ENCODE data around the gene TEX12. TPM values are rescaled to one million over a fixed set of nuclear protein-coding genes. Genes with fewer than 3 reads are reported as not detected.

The TEX12 gene
- total RNA-seq, 2 donors from 2014 or later, result not detected

DNA sequence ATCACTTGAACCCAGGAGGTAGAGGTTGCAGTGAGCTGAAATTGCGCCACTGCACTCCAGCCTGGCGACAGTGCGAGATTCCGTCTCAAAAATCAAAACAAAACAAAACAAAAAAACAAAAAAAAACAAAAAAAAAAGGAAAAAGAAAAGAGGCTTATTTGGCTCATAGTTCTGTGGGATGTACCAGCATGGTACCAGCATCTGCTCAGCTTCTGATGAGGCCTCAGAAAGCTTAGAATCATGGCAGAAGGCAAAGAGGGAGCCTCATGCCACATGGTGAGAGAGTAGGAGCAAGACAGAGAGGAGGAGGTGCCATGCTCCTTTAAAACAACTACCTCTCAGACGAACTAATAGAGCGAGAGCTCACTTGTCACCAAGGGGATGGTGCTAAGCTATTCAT, 48.4 kb downstream of the TEX12 start:
- Mint-ChIP-seq H3K36me3 (ENCODE audit: low read depth) (no peaks in the 10 kb centered on the region), H3K9me3 (no peaks in the 10 kb centered on the region), H3K27me3 (ENCODE audit: insufficient read depth) (peaks cover 13% of the 10 kb centered on the region), H3K27ac (no peak overlapping the region), H3K4me3 (no peak overlapping the region), H3K4me1 (no peaks in the 10 kb centered on the region)
- no peak overlapping the region for H3K4me3 ChIP-seq (ENCODE audit: low read length)
- WGBS, 2 experiments (ENCODE audit: insufficient coverage in 1 of 2, insufficient read length in 1 of 2), result 75% methylated on average over 3 of the region's 6 CpGs; no CpG with 5 or more reads in 1 of the 2 experiments
- H3K9ac ChIP-seq (ENCODE audit: extremely low read depth, low read length, poor library complexity, severe bottlenecking), result no peak overlapping the region
- no peaks in the 10 kb centered on the region for H3K9me3 ChIP-seq (ENCODE audit: control insufficient read depth, low read length)
- no peaks in the 10 kb centered on the region for H3K4me1 ChIP-seq (ENCODE audit: control insufficient read depth, insufficient read depth, low read length)
- DNase-seq, result no peak
- no peaks in the 10 kb centered on the region for H3K36me3 ChIP-seq (ENCODE audit: control insufficient read depth, insufficient read depth, low read length)
- H3K27ac ChIP-seq (ENCODE audit: low read depth, low read length), result no peak overlapping the region
- TF ChIP-seq, protein P1, sequence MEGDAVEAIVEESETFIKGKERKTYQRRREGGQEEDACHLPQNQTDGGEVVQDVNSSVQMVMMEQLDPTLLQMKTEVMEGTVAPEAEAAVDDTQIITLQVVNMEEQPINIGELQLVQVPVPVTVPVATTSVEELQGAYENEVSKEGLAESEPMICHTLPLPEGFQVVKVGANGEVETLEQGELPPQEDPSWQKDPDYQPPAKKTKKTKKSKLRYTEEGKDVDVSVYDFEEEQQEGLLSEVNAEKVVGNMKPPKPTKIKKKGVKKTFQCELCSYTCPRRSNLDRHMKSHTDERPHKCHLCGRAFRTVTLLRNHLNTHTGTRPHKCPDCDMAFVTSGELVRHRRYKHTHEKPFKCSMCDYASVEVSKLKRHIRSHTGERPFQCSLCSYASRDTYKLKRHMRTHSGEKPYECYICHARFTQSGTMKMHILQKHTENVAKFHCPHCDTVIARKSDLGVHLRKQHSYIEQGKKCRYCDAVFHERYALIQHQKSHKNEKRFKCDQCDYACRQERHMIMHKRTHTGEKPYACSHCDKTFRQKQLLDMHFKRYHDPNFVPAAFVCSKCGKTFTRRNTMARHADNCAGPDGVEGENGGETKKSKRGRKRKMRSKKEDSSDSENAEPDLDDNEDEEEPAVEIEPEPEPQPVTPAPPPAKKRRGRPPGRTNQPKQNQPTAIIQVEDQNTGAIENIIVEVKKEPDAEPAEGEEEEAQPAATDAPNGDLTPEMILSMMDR (conservative IDR thresholded peaks at IDR 0.05), result no peak
- peaks cover 6% of the 10 kb centered on the region for H3K27me3 ChIP-seq (ENCODE audit: control insufficient read depth, insufficient read depth, low read length, poor library complexity, severe bottlenecking)

DNA sequence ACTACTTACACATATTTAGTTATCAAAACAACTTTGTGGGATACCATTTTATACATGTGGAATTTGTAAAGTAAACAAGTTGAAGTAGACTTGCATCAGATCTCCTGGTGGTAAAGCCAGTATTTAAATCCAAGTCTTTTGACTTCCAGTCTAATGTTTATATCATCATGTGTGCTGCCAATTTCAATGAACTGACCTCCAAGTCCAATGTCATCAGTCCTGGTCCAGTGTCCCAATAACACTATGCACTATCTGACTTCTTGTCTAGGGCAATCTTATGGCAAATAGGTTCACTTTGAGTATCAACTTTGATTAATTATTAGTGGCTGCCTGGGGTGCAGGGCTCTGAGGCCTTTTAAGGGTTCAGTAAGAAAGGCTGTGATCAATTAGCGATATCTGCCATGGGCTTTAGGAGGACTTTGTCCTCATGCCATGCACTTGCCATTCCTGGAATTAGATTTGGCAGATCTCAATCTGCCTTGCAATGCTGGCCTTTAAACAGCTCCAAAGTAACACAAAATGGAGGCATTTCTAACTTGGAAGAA, 49.5 kb downstream of the TEX12 start:
- Histone ChIP-seq H3K36me3 (ENCODE audit: control insufficient read depth, insufficient read depth, low read length) (no peaks in the 10 kb centered on the region), H3K9me3 (ENCODE audit: control insufficient read depth, low read length) (no peaks in the 10 kb centered on the region), H3K4me1 (ENCODE audit: control insufficient read depth, insufficient read depth, low read length) (no peaks in the 10 kb centered on the region), H3K9ac (ENCODE audit: extremely low read depth, low read length, poor library complexity, severe bottlenecking) (no peak overlapping the region), H3K27ac (ENCODE audit: low read depth, low read length) (no peak overlapping the region), H3K4me3 (ENCODE audit: low read length) (no peak overlapping the region), H3K27me3 (ENCODE audit: control insufficient read depth, insufficient read depth, low read length, poor library complexity, severe bottlenecking) (peaks cover 2% of the 10 kb centered on the region)
- no peaks in the 10 kb centered on the region for H3K9me3 Mint-ChIP-seq
- TF ChIP-seq, protein P1 (conservative IDR thresholded peaks at IDR 0.05), result no peak
- no peak overlapping the region for H3K4me3 Mint-ChIP-seq
- no peaks in the 10 kb centered on the region for H3K4me1 Mint-ChIP-seq
- peaks cover 13% of the 10 kb centered on the region for H3K27me3 Mint-ChIP-seq (ENCODE audit: insufficient read depth)
- WGBS, 2 experiments (ENCODE audit: insufficient coverage in 1 of 2, insufficient read length in 1 of 2), result 93 to 100% methylated on average over 1 of the region's 1 CpG
- H3K27ac Mint-ChIP-seq, result no peak overlapping the region
- DNase-seq, result no peak
- H3K36me3 Mint-ChIP-seq (ENCODE audit: low read depth), result no peaks in the 10 kb centered on the region

DNA sequence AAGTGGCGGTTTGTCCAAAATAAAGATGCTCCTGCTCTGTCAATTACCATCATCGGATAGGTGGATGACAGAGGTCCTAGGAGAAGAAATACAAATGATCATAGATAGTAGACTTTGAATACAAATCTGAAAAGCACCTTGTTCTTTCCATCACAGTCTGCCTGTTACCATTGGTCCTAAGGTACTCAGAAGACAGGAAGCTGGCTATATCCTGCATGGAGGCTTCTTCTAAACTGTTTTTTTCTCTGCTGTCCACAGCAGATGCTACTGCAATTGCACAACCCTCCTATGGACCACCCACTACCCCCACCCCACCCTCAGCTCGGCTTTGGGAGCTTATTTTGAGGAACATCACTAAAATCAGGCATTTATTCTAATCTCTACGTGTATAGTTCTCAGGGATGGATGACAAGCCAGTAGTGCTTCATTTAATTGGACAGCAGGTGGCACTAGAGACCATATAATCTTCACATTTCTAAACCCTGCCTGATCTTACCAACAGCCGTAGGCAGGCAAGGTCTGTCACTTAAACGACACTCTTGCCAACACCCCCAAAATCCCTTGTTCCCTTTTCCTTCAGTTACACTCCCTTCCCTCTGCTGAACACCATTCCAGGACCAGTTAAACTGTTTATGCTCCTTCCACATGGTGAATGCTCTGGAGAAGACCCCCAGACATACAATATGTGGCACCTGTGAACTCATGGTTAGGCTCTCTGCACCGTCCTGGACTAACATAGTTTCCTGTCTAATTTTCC, 52.5 kb downstream of the TEX12 start:
- TF ChIP-seq, protein P1 (conservative IDR thresholded peaks at IDR 0.05), result peak; percentile 86
- Histone ChIP-seq H3K9ac (ENCODE audit: extremely low read depth, low read length, poor library complexity, severe bottlenecking) (no peak overlapping the region), H3K4me3 (ENCODE audit: low read length) (no peak overlapping the region), H3K36me3 (ENCODE audit: control insufficient read depth, insufficient read depth, low read length) (no peaks in the 10 kb centered on the region), H3K9me3 (ENCODE audit: control insufficient read depth, low read length) (no peaks in the 10 kb centered on the region), H3K4me1 (ENCODE audit: control insufficient read depth, insufficient read depth, low read length) (no peaks in the 10 kb centered on the region), H3K27me3 (ENCODE audit: control insufficient read depth, insufficient read depth, low read length, poor library complexity, severe bottlenecking) (peaks cover 20% of the 10 kb centered on the region), H3K27ac (ENCODE audit: low read depth, low read length) (no peak overlapping the region)
- Mint-ChIP-seq H3K4me3 (no peak overlapping the region), H3K36me3 (ENCODE audit: low read depth) (no peaks in the 10 kb centered on the region), H3K27me3 (ENCODE audit: insufficient read depth) (peaks cover 31% of the 10 kb centered on the region), H3K9me3 (no peaks in the 10 kb centered on the region), H3K4me1 (no peaks in the 10 kb centered on the region), H3K27ac (no peak overlapping the region)
- WGBS, 2 experiments (ENCODE audit: insufficient coverage in 1 of 2, insufficient read length in 1 of 2), result 48 to 79% methylated on average over 4 to 7 of the region's 7 CpGs
- peak; percentile 62 for DNase-seq

Measured in endodermal cell (in vitro differentiated cells).